ENCODE results near the gene CLDN9. TPM values are rescaled to one million over a fixed set of nuclear protein-coding genes. Genes with fewer than 3 reads are reported as not detected.

Gene CLDN9
- total and polyA plus RNA-seq, 9 of the 15 experiments (the other 6 are each of a cell fraction or from before 2014, with no cell fraction given) = 0.12 to 0.44 (median 0.22) TPM; not detected in 4

GRCh38 chr16:3059041-3059722 lies 46.5 kb downstream of the CLDN9 start:
- Histone ChIP-seq H3K4me1 (replicated peaks in 1 of 2; ENCODE audit: control insufficient read depth in 2 of 2, insufficient read depth in 2 of 2, low read length in 2 of 2) (peaks cover 8 to 38% of the 10 kb centered on the region in 2 experiments), H3K4me2 (ENCODE audit: insufficient read depth, low read length) (peak overlapping the region; percentile 93), H3K27me3 (ENCODE audit: control insufficient read depth in 2 of 2, insufficient read depth in 2 of 2, low read length in 2 of 2) (no peaks in the 10 kb centered on the region), H3K4me3 (peak overlapping the region; percentile 93), H3K79me2 (ENCODE audit: control insufficient read depth, insufficient read depth, low read length) (peaks cover 2% of the 10 kb centered on the region; the same call in 2 of the 3 replicates), H3K27ac (ENCODE audit: extremely low read depth, low read depth, low read length) (peak overlapping the region; percentile 83), H3K9me1 (ENCODE audit: control insufficient read depth, insufficient read depth, low read length) (peaks cover 4% of the 10 kb centered on the region), H3K9me3 (replicated peaks; ENCODE audit: control insufficient read depth, insufficient read depth, low read depth, low read length) (no peaks in the 10 kb centered on the region), H2AFZ (ENCODE audit: low read depth, low read length) (peak overlapping the region; percentile 97), H3K9ac (ENCODE audit: insufficient read depth in 1 of 2, low read depth in 2 of 2, low read length in 2 of 2) (peak overlapping the region; percentile 85 to 97), H4K20me1 (replicated peaks; ENCODE audit: control insufficient read depth, insufficient read depth, low read length) (0 out of 2 replicates have a peak, but pooled peaks cover 3% of the 10 kb centered on the region), H3K36me3 (ENCODE audit: control insufficient read depth, insufficient read depth, low read length) (no peaks in the 10 kb centered on the region)
- ATAC-seq = peak; percentile 95
- in situ Hi-C loops (cut with MboI) = no loop called here
- POLR2A ChIA-PET = interaction anchor here (0.6 to 1.2 kb wide), 8 partner anchors 11 to 109 kb away, joined by 3 to 4 read pairs (median 3); no protein-coding TSS in a partner anchor
- intact Hi-C loops (cut with micrococcal nuclease) = loop anchor here (1.0 to 10.0 kb wide), 4 partner anchors 28 to 116 kb away; no protein-coding TSS in a partner anchor
- CTCF ChIA-PET (ENCODE audit: low intra/inter-chr PET ratio) = interaction anchor here (0.6 to 2.6 kb wide), 9 partner anchors 27 to 1194 kb away, joined by 3 to 20 read pairs (median 4); no protein-coding TSS in a partner anchor
- no TSS peak for BruUV-seq (replicated peaks)
- WGBS (ENCODE audit: insufficient coverage, low coverage, missing lambda C conversion rate) = 0% methylated on average over 29 of the region's 67 CpGs
- peak; percentile 93 to 98 (median 96) for DNase-seq (ENCODE audit: extremely low read depth in 1 of 4, low spot score in 3 of 4)
- FAIRE-seq = peak; percentile 46
- TF ChIP-seq SMAD4 (CRISPR knock-in tag; conservative IDR thresholded peaks at IDR 0.05) = peak; percentile 89
- TF ChIP-seq DEAF1 (CRISPR knock-in tag; IDR thresholded peaks at IDR 0.05) = peak; percentile 96
- no peak; the same call in 1 of the 2 replicates for TF ChIP-seq ZBED1 (IDR thresholded peaks at IDR 0.05)
- TF ChIP-seq ZNF592 (IDR thresholded peaks at IDR 0.05) = peak; percentile 74; the same call in 1 of the 2 replicates
- 0 out of 2 replicates have a peak, but pooled peaks have one; percentile 74 for TF ChIP-seq ZNF175 (CRISPR knock-in tag; IDR thresholded peaks at IDR 0.05; ENCODE audit: low read depth)
- no peak for TF ChIP-seq PHF21A (IDR thresholded peaks at IDR 0.05; ENCODE audit: borderline replicate concordance, low read depth)
- TF ChIP-seq HDGF (IDR thresholded peaks at IDR 0.05) = no peak
- TF ChIP-seq GATAD2A (IDR thresholded peaks at IDR 0.05) = peak; percentile 11; the same call in 1 of the 2 replicates
- 0 out of 2 replicates have a peak, but pooled peaks have one; percentile 29 for TF ChIP-seq E2F3 (CRISPR knock-in tag; IDR thresholded peaks at IDR 0.05)
- peak; percentile 64; the same call in 1 of the 2 replicates for TF ChIP-seq TARDBP (IDR thresholded peaks at IDR 0.05)
- 0 out of 2 replicates have a peak, but pooled peaks have one; percentile 12 for TF ChIP-seq ARID2 (IDR thresholded peaks at IDR 0.05)
- TF ChIP-seq, protein P1, sequence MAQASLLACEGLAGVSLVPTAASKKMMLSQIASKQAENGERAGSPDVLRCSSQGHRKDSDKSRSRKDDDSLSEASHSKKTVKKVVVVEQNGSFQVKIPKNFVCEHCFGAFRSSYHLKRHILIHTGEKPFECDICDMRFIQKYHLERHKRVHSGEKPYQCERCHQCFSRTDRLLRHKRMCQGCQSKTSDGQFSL (CRISPR knock-in tag; IDR thresholded peaks at IDR 0.05) = peak; percentile 99
- TF ChIP-seq, protein P1 (tag; IDR thresholded peaks at IDR 0.05) = peak in 1 of 2 experiments; percentile 94; a peak in 2 of 4 replicates
- no peak for TF ChIP-seq RBM34 (IDR thresholded peaks at IDR 0.05; ENCODE audit: borderline replicate concordance, insufficient read depth, low read length)
